NCI-H2029 (cell line): ENCODE data around the gene GRAMD1C.
"Not testable (repeated sequence)": the region's sequence is repeated elsewhere in the genome, so short reads cannot be mapped to it uniquely, and the experiment has no call there.

ENCODE experiments used
- DNase-seq: peaks from one replicate; lab custom pipeline; 2025; lab: John Stamatoyannopoulos, UW

The GRAMD1C gene

GRCh38 chr3:113838631-113839209, at the start of gene GRAMD1C:
Gene GRAMD1C, plus strand, starts transcription at chr3:113838788. Its CDS starts 122 bp downstream, at chr3:113838910.
- DNase-seq = peak; percentile 84

DNA sequence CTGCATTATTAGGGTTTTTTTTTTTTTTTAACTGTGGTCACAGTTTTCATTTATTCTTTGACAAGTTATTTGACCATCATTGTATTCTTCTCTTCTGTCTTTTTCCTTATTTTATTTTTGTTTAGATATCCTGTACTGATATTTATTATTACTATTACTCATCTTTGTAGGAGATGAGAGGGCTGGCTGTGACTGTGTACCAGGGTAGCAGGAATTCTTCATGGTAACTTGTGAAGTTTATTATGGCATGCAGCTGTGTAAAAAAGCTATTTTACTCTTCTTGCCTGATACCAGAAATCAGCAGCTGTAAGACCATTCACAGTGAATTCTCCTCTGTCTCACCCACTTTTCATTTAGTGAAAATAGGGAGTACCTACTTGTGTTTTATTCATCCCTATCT, 47.2 kb upstream of the GRAMD1C start:
- no peak for DNase-seq

DNA sequence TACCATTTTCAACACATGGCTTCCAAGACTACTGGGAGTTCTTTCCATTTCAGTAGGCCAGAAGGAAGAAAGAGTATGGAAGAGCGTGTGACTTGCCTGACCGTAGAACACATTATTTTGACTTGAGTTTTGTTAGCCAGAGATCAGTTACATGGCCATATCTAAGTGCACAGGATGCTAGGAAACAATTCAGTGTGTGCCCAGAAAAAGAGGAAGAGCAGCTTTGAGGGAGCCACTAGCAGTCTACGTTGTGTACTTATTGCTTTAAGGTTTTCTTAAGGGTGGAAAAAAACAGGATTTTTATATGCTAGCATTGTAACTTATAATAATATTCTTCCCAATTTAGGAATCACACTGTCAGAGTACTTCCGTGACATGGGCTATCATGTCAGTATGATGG, 44.1 kb upstream of the GRAMD1C start:
- DNase-seq = no peak

GRCh38 chr3:113795693-113796092, 42.9 kb upstream of the GRAMD1C start:
- no peak for DNase-seq

- no peak for DNase-seq
These were observed 35.7 kb upstream of the GRAMD1C start for GRCh38 chr3:113802795-113803455.

DNA sequence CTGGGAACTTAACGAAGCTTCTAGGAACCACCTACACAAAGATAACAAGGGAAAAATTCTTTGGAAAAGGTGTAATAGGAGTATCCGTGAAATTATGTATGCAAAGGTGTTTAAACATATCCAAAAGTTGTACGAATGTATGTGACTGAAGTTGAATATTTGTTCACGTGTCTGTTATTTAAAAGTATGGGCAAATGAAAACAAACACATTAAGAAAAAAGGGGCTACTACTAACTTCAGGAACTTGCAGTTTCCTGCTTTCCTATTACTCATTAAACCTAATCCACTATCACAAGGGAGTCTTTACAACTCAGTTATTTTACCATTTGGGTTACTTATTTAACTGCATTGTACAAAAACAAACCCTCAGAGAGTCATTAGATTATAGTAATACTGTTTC, 33.9 kb upstream of the GRAMD1C start:
- no peak for DNase-seq

DNA sequence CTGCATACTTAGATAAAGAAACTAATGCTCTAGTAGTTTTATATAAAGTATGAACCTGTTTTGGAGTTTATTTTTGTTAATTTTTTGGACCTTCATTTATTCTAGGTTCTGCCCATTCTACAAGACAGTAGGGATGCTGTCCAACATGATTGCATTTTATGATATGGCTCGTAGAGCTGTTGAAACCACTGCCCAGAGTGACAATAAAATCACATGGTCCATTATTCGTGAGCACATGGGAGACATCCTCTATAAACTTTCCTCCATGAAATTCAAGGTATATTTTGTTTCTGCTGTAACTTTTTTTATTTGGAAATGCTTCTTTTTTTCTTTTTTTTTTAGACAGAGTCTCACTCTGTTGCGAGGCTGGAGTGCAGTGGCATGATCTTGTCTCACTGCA, 33.3 kb upstream of the GRAMD1C start:
- DNase-seq = no peak

GRCh38 chr3:113812854-113813253, 25.7 kb upstream of the GRAMD1C start:
- no peak for DNase-seq

- DNase-seq = no peak
These were observed 18.7 kb upstream of the GRAMD1C start for GRCh38 chr3:113819866-113820265.

DNA sequence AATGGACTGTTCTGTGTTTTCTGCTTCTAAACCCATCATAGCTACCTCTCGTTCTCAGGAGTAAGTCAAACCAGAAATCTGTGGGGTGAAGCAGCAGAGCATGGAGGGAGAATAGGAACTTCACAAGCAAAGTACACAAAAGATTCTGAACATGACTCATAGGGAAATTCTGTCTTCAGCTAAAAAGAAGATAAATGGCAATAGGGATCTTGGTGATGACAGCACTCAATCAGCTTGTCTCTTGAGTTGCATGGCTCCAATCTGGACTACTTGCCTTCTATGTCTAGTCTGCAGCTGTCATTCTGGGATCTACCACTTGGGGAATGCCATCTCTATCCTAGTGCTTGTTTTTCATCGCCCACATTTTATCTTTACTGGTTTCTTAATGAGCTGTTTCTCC, 13.5 kb upstream of the GRAMD1C start:
- DNase-seq = no peak

DNA sequence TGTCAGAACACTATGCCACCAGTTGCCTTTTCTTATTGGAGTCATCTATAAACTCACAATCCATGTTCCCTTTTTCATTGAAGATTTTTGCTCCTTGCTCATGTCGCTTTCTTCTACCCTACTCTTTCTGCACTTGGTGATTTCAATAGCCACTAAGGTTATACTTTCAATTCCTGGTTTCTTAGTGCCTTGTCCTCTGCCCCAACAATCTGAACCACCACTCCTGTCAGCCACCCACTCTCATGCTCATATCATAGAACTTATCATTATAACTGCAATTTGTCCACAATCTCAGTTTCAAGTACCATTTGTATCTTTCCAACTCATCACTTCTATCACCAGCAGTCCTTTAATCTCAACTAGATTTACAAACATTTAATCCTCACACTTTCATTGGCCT, 10.0 kb upstream of the GRAMD1C start:
- no peak for DNase-seq

DNA sequence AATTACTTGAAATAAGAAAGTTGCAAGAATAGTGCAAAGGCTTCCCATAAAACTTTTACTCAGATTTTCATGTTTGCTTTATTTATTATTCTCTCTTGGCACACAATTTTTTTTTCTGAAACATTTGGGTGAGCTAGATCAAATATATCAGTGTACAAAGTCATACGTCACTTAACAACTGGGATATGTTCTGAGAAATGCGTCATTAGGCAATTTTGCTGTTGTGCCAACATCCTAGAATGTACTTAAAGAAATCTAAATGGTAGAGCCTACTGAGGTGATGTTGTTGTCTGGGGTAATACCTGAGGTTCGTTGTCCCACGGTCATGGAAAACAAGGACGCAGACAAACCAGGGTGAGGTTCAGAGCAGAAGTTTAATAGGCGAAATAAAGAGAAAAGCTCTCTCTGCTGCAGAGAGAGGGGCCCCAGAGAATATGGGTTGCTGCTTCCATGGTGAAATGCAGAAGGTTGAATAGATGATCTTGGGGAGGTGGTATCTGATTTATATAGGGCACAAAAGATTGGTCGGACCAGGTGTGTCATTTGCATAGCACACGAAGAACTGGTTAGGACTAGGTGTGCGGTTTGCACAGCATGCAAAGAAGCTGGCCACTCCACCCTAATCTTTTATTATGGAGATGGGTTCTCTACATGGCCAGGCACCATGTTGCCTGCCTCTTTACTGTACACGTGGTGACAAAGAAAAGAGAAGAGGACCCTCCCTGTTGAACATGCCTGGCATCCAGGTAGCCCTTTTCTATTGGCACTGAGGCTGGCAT, 8.8 kb upstream of the GRAMD1C start:
- no peak for DNase-seq

- no peak for DNase-seq
These were observed 7.6 kb upstream of the GRAMD1C start for GRCh38 chr3:113831103-113831355.

DNA sequence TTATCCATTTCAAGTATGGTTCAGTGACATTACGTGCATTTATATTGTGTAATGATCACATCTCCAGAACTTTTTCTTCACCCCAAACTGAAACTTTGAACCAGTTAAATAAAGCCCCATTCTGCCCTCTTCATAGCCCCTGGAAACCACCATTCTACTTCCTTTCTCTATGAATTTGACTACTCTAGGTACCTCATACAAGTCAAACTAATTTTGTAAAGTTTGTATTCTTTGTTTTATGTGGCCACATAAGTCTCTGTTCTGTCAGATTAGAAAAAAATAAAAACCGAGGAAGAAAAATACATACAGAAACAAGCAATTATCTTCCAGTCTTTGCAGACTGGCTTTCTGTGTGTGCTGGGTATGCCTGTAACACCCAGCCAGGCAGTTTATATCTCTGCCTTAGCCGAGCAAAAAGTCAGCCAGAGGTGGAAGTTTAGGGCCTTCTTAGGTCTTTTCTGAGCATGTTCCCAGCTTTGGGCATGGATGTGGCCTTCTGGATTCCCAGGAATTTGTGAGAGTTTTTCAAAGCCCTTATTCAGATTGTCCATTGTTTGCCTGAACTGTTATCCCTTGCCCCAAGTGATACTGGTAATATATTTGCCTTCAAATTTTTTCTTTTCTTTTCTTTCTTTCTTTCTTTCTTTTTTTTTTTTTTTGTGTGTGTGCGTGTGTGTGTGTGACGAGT, 6.0 kb upstream of the GRAMD1C start:
- no peak for DNase-seq

DNA sequence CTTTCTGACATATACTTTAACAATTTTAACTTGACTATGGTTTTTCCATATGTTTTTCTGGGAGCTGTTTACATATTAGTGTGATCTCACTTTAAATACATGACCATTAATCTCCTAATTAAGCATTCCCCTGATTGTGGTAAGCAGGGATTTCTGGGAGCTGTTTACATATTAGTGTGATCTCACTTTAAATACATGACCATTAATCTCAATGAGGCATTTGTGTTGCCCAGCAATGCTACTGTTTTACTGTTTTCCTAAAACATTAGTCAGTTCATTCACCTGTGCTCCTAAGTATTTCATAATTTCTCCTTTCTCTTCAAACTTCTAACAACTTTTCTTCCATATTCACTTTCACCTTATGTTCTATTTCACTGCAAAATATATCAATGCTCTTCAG, 3.6 kb upstream of the GRAMD1C start:
- DNase-seq = no peak

DNA sequence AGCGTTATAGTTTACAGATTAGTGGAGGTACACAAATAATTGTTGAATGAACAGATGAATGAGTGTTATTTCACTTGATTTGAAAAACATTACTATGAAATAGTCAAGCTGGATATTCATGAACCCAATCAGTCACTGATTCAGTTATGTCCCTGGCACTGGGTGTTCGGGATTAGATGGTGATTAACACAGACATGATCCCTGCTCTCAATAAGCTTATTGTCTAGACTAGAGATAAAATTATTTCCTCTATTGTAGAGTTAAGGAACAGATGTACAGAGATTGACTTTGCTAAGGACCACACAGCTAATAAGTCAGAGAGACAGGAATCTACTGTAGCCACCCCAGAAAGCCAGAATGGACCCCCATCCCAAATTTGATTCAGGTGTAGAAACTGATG, 963 bp downstream of the GRAMD1C start:
- no peak for DNase-seq

DNA sequence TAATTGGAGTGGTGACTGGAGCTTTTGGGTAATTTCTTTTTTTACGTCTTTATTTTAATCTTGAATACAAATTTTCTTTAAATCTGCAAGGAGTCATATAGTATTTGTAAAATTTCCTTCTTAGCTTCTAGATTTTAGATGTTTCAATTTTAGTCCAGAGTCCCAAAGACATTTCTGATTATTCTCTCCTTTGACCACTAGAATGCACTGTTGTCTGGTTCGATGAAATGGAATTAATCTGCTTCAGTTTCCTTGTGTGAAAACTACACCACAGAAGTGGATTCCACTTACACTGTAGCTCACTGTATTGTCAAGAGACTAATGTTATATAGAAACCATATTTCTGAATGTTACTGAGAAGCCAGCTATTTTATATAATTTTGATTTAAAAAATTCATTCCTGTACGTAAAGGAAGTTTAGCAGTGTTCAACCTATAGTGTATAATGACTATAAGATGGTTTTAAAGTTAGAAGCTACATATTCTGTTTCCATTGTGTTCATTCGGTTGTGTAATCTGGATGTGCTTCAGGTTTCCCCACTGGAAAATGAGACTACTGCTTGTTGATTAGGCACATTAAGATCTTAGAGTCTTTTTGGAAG, 6.1 kb downstream of the GRAMD1C start:
- DNase-seq = peak; percentile 75

- DNase-seq = no peak
These were observed 8.7 kb downstream of the GRAMD1C start for GRCh38 chr3:113847247-113847646.

- peak; percentile 23 for DNase-seq
These were observed 9.3 kb downstream of the GRAMD1C start for GRCh38 chr3:113847664-113848461.

GRCh38 chr3:113849071-113849470, 10.5 kb downstream of the GRAMD1C start:
- DNase-seq = not testable (repeated sequence)

- not testable (repeated sequence) for DNase-seq
These were observed 11.3 kb downstream of the GRAMD1C start for GRCh38 chr3:113849841-113850240.

GRCh38 chr3:113850391-113850790, 11.8 kb downstream of the GRAMD1C start:
- not testable (repeated sequence) for DNase-seq
